HepG2 (cell line): ENCODE measurements around the gene MVK. TPM values are rescaled to one million over a fixed set of nuclear protein-coding genes. Genes with fewer than 3 reads are reported as not detected.

Experiments
- HDAC1 ChIP-seq: sonication (generic); formaldehyde crosslinking; IDR thresholded peaks from 2 replicates; pipeline ENCODE4 v1.5.1; 2020; ENCODE audit warnings: mild to moderate bottlenecking, missing genetic modification reagents
- IKZF4 ChIP-seq: sonication (generic); formaldehyde crosslinking; IDR thresholded peaks from 2 replicates; pipeline ENCODE4 v1.5.1; 2020; ENCODE audit warnings: borderline replicate concordance, mild to moderate bottlenecking, low read depth, missing genetic modification reagents; ENCODE audit errors: not compliant biosample characterization
- KDM5A ChIP-seq: fragments of 200-600 bp; sonication (generic); IDR thresholded peaks from 2 replicates; pipeline ENCODE4 v1.7.0; 2018; ENCODE audit warnings: antibody characterized with exemption, mild to moderate bottlenecking, low read length, borderline replicate concordance
- KIAA2018 ChIP-seq: sonication (generic); formaldehyde crosslinking; IDR thresholded peaks from 2 replicates; pipeline ENCODE4 v1.5.0; 2020; ENCODE audit warnings: mild to moderate bottlenecking, missing genetic modification reagents, borderline replicate concordance
- MAZ ChIP-seq, 2 experiments: sonication (generic) in 1 of 2; formaldehyde crosslinking in 1 of 2; IDR thresholded peaks; 2 replicates each; pipeline versions ENCODE4 v1.5.0 to v1.6.1; 2012 to 2020; ENCODE audit warnings: low read depth in 2 of 2, mild to moderate bottlenecking in 2 of 2, borderline replicate concordance in 1 of 2, improper control_type of control experiment in 1 of 2, low read length in 1 of 2, missing genetic modification reagents in 1 of 2, moderate library complexity in 1 of 2
- MIER2 ChIP-seq: IDR thresholded peaks from 2 replicates; pipeline ENCODE4 v1.6.1; 2016; ENCODE audit warnings: missing biosample characterization, missing genetic modification reagents
- MLX ChIP-seq: IDR thresholded peaks from 2 replicates; pipeline ENCODE4 v1.6.1; 2016
- NFE2L2 ChIP-seq: fragments of 150-350 bp; IDR thresholded peaks from 2 replicates; pipeline ENCODE4 v1.6.1; 2014; ENCODE audit warnings: low read length
- NR1H2 ChIP-seq: sonication (generic); formaldehyde crosslinking; IDR thresholded peaks from 2 replicates; pipeline ENCODE4 v1.8.1; 2022; ENCODE audit warnings: low read depth, missing genetic modification reagents, borderline replicate concordance
- POGZ ChIP-seq: sonication (generic); formaldehyde crosslinking; IDR thresholded peaks from 2 replicates; pipeline ENCODE4 v1.4.0; 2020; ENCODE audit warnings: mild to moderate bottlenecking, missing genetic modification reagents
- RXRB ChIP-seq: IDR thresholded peaks from 2 replicates; pipeline ENCODE4 v1.6.1; 2016; ENCODE audit warnings: borderline replicate concordance, missing genetic modification reagents, missing compliant biosample characterization
- ZNF557 ChIP-seq: sonication (generic); formaldehyde crosslinking; IDR thresholded peaks from 2 replicates; pipeline ENCODE4 v1.4.0; 2020; ENCODE audit warnings: missing genetic modification reagents
- ZNF597 ChIP-seq: sonication (generic); formaldehyde crosslinking; IDR thresholded peaks from 2 replicates; pipeline ENCODE4 v1.5.0; 2020; ENCODE audit warnings: missing genetic modification reagents
- ZNF639 ChIP-seq: conservative IDR thresholded peaks from 2 replicates; pipeline ENCODE4 v1.6.1; 2018; ENCODE audit warnings: missing genetic modification reagents
- polyA plus RNA-seq, 8 experiments: library from polyadenylated mRNA; depleted of rRNA in 3 of 8; stranded (reverse) in 7 of 8; unstranded in 1 of 8; fragments of >200 nt; fragmentation: Illumina TruSeq in 4 of 8; extraction: Trizol in 4 of 8; gene quantifications; 2 replicates each; pipeline versions ENCODE4 v1.2.1 to v1.2.3, GENCODE V29; 2011 to 2016; ENCODE audit warnings: low read depth in 4 of 8, missing spikeins in 1 of 8, mixed read lengths in 1 of 8; ENCODE audit not compliant: insufficient read depth in 1 of 8
- total RNA-seq, 5 experiments: library from RNA; depleted of rRNA; stranded (reverse); fragments of >200 nt; fragmentation: Illumina TruSeq; extraction: Trizol; gene quantifications; 2 replicates each; pipeline ENCODE4 v1.2.3, GENCODE V29; 2016; ENCODE audit warnings: low read depth in 1 of 5

The MVK gene
- total and polyA plus RNA-seq, 2 of the 13 experiments (the other 11 are each of a cell fraction or from before 2014, with no cell fraction given), result 11.6 to 66.9 TPM

- TF ChIP-seq MAZ (IDR thresholded peaks at IDR 0.05; ENCODE audit: borderline replicate concordance, low read depth, low read length) (no peak), MAZ (CRISPR knock-in tag; IDR thresholded peaks at IDR 0.05; ENCODE audit: low read depth) (peak; percentile 84; the same call in 1 of the 2 replicates), RXRB (CRISPR knock-in tag) (peak; percentile 68), ZNF597 (CRISPR knock-in tag) (no peak), NFE2L2 (no peak), ZNF639 (CRISPR knock-in tag) (peak; percentile 82; the same call in 1 of the 2 replicates), KDM5A (peak; percentile 60; the same call in 1 of the 2 replicates), KIAA2018 (no peak), ZNF557 (no peak; the same call in 1 of the 2 replicates), MLX (CRISPR knock-in tag) (peak; percentile 48), NR1H2 (CRISPR knock-in tag) (no peak), HDAC1 (peak; percentile 97), MIER2 (CRISPR knock-in tag) (peak; percentile 52; the same call in 1 of the 2 replicates), POGZ (CRISPR knock-in tag) (peak; percentile 94), IKZF4 (CRISPR knock-in tag) (peak; percentile 69)
Measured at GRCh38 chr12:109573029-109573913, at the start of gene MVK, which contains the start of gene MMAB (continued).
